ENCODE results near the gene ASPDH. TPM values are rescaled to one million over a fixed set of nuclear protein-coding genes. Genes with fewer than 3 reads are reported as not detected.
A peak's percentile ranks its signal among the peaks of the same experiment; 100 is the strongest.

Gene ASPDH
- total and polyA plus RNA-seq, 2 donors (not counting 1 experiment from before 2014, with no cell fraction given): not detected

GRCh38 chr19:50511069-50511822 lies 2.5 kb downstream of the ASPDH start, which contains the start of gene JOSD2:
Gene JOSD2, minus strand, starts transcription at chr19:50511191. Its CDS starts 760 bp downstream, at chr19:50510431.
- peaks cover 17% of the 10 kb centered on the region for H3K4me1 Mint-ChIP-seq
- peak within 1 kb of the TSS; percentile 100 for H3K27ac Mint-ChIP-seq
- peak within 1 kb of the TSS; percentile 91 for H3K4me2 ChIP-seq (replicated peaks; ENCODE audit: low read depth, low read length, poor library complexity, severe bottlenecking)
- peaks cover 0 to 4% (median 0%) of the 10 kb centered on the region in 3 donors for H3K9me3 ChIP-seq (ENCODE audit: control extremely low read depth in 1 of 3, control insufficient read depth in 2 of 3, insufficient read depth in 1 of 3, low read length in 2 of 3)
- TF ChIP-seq EZH2 (IDR thresholded peaks at IDR 0.05; ENCODE audit: borderline replicate concordance, insufficient read depth, low read depth, low read length, poor library complexity, severe bottlenecking) (no peak), CTCF (IDR thresholded peaks at IDR 0.05) (no peak)
- H3K79me2 ChIP-seq (ENCODE audit: control insufficient read depth, insufficient read depth, low read length): no peaks in the 10 kb centered on the region
- peak within 1 kb of the TSS; percentile 96 for H3K4me3 Mint-ChIP-seq
- DNase-seq (peak; percentile 99), ATAC-seq (ENCODE audit: low read depth) (peak; percentile 94)
- H3K9me3 Mint-ChIP-seq (ENCODE audit: insufficient read depth): no peaks in the 10 kb centered on the region
- WGBS (ENCODE audit: insufficient coverage): 2% methylated on average over 69 of the region's 69 CpGs
- CTCF ChIA-PET: interaction anchor here (0.8 to 1.7 kb wide), 7 partner anchors 11 to 383 kb away, joined by 3 to 6 read pairs (median 3); partner anchors contain the start of genes KCNC3 and POLD1
- H4K20me1 ChIP-seq (ENCODE audit: control insufficient read depth, insufficient read depth, low read length, poor library complexity, severe bottlenecking): no peaks in the 10 kb centered on the region
- no peaks in the 10 kb centered on the region for H3K36me3 ChIP-seq (replicated peaks in 1 of 2; ENCODE audit: control extremely low read depth in 1 of 2, control insufficient read depth in 1 of 2, extremely low read depth in 1 of 2, insufficient read depth in 2 of 2, low read length in 1 of 2)
- H3K9ac ChIP-seq (ENCODE audit: low read length): peak within 1 kb of the TSS; percentile 82
- intact Hi-C loops (cut with micrococcal nuclease): loop anchor here (1.0 to 2.0 kb wide), 5 partner anchors 78 to 597 kb away; partner anchors contain the start of genes CTU1, MYBPC2 and NR1H2
- peaks cover 0 to 25% (median 2%) of the 10 kb centered on the region in 4 experiments for H3K27me3 ChIP-seq (replicated peaks in 1 of 4; ENCODE audit: control extremely low read depth in 1 of 4, control insufficient read depth in 3 of 4, insufficient read depth in 4 of 4, low read length in 3 of 4)
- peaks cover 14 to 20% of the 10 kb centered on the region in 2 donors for H3K4me1 ChIP-seq (ENCODE audit: control insufficient read depth in 2 of 2, insufficient read depth in 2 of 2, low read length in 2 of 2)
- H3K4me3 ChIP-seq (ENCODE audit: control extremely low read depth in 1 of 5, extremely low read depth in 1 of 5, insufficient read depth in 1 of 5, low read depth in 2 of 5, low read length in 4 of 5): peak within 1 kb of the TSS; percentile 19 to 84 (median 62)
- H3K27me3 Mint-ChIP-seq: peaks cover 3% of the 10 kb centered on the region
- H3K27ac ChIP-seq (ENCODE audit: low read length in 2 of 2): peak within 1 kb of the TSS; percentile 87 to 98
- H2AFZ ChIP-seq (ENCODE audit: insufficient read depth, low read depth, low read length, poor library complexity, severe bottlenecking): peak within 1 kb of the TSS; percentile 90
- POLR2A ChIA-PET: interaction anchor here (0.6 to 1.2 kb wide), 10 partner anchors 51 to 577 kb away, joined by 3 to 10 read pairs (median 4); partner anchors contain the start of genes KCNC3, NR1H2 and POLD1
